Osteoblast (primary cell): Measurements from ENCODE around the gene NMNAT3. TPM values are rescaled to one million over a fixed set of nuclear protein-coding genes. Genes with fewer than 3 reads are reported as not detected.

ENCODE experiments used
- DNase-seq: peaks from one replicate; pipeline ENCODE4 v3.0.0; 2011; ENCODE audit warnings: low spot score, mixed read lengths; ENCODE audit not compliant: insufficient read length; ENCODE audit errors: missing footprints
- H2AFZ ChIP-seq: 2 replicates; pipeline ENCODE4 v1.6.0; 2011; ENCODE audit warnings: mild to moderate bottlenecking, low read length
- H3K27ac ChIP-seq: 2 replicates; pipeline ENCODE4 v1.5.1; 2011; ENCODE audit warnings: mild to moderate bottlenecking, low read depth, low read length, moderate library complexity
- H3K27me3 ChIP-seq: 2 replicates; pipeline ENCODE4 v1.6.0; 2012; ENCODE audit warnings: mild to moderate bottlenecking, control low read depth, inconsistent platforms, low read length, moderate library complexity; ENCODE audit not compliant: insufficient read depth
- H3K36me3 ChIP-seq: 2 replicates; pipeline ENCODE4 v1.5.1; 2011; ENCODE audit warnings: mild to moderate bottlenecking, low read length, control low read depth, moderate library complexity; ENCODE audit not compliant: insufficient read depth
- H3K4me1 ChIP-seq: 2 replicates; pipeline ENCODE4 v1.5.1; 2011; ENCODE audit warnings: mild to moderate bottlenecking, low read length, control low read depth, moderate library complexity; ENCODE audit not compliant: insufficient read depth
- H3K4me2 ChIP-seq: 2 replicates; pipeline ENCODE4 v1.6.0; 2011; ENCODE audit warnings: mild to moderate bottlenecking, low read length; ENCODE audit not compliant: insufficient read depth
- H3K4me3 ChIP-seq: fragments of 200-600 bp; sonication (generic); 3 replicates; pipeline ENCODE4 v1.5.1; 2012; ENCODE audit warnings: mild to moderate bottlenecking, low read length, inconsistent platforms; ENCODE audit not compliant: insufficient read depth
- H3K79me2 ChIP-seq: 2 replicates; pipeline ENCODE4 v1.6.0; 2012; ENCODE audit warnings: mild to moderate bottlenecking, low read length, control low read depth, inconsistent platforms; ENCODE audit not compliant: insufficient read depth
- H3K9me3 ChIP-seq: 2 replicates; pipeline ENCODE4 v1.5.1; 2011; ENCODE audit warnings: low read depth, low read length, control low read depth
- H4K20me1 ChIP-seq: 2 replicates; pipeline ENCODE4 v1.6.0; 2012; ENCODE audit warnings: mild to moderate bottlenecking, low read length, control low read depth; ENCODE audit not compliant: insufficient read depth
- total RNA-seq: library from RNA; depleted of rRNA; stranded (reverse); fragments of >200 nt; gene quantifications from 2 replicates; pipeline ENCODE4 v1.2.3, GENCODE V29; 2012
- TF ChIP-seq, protein P1 (sequence below): IDR thresholded peaks from 2 replicates; pipeline ENCODE4 v1.5.1; 2011; ENCODE audit warnings: mild to moderate bottlenecking, low read depth, low read length, moderate library complexity; ENCODE audit errors: extremely low read depth

Gene NMNAT3
- total RNA-seq, 1 donor: 0.36 TPM

DNA sequence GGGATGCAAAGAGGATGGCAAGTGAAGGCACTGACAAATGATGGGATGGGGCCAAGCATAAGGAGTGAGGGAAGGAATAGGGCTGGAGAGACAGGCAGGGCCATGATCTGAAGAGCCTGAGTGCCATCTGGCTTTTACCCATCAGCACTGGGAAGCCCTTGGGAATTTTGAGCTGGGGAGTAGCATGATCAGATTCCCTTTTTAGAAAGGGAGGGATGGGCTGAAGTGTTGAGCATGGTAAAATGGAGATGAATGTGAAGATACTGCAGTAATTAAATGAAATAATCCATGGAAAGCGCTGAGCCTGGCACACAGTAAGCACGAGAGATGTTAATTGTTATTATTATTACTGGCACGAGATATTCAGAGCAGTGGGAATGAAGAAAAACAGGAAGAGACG is 148.1 kb downstream of the NMNAT3 start:
- Histone ChIP-seq H3K79me2 (no peaks in the 10 kb centered on the region), H3K27ac (no peak overlapping the region), H3K4me1 (peaks cover 3% of the 10 kb centered on the region), H3K4me2 (no peak overlapping the region), H4K20me1 (no peaks in the 10 kb centered on the region), H3K27me3 (no peaks in the 10 kb centered on the region), H2AFZ (no peak overlapping the region), H3K9me3 (no peaks in the 10 kb centered on the region), H3K36me3 (no peaks in the 10 kb centered on the region), H3K4me3 (no peak overlapping the region)
- DNase-seq: no peak
- TF ChIP-seq, protein P1, sequence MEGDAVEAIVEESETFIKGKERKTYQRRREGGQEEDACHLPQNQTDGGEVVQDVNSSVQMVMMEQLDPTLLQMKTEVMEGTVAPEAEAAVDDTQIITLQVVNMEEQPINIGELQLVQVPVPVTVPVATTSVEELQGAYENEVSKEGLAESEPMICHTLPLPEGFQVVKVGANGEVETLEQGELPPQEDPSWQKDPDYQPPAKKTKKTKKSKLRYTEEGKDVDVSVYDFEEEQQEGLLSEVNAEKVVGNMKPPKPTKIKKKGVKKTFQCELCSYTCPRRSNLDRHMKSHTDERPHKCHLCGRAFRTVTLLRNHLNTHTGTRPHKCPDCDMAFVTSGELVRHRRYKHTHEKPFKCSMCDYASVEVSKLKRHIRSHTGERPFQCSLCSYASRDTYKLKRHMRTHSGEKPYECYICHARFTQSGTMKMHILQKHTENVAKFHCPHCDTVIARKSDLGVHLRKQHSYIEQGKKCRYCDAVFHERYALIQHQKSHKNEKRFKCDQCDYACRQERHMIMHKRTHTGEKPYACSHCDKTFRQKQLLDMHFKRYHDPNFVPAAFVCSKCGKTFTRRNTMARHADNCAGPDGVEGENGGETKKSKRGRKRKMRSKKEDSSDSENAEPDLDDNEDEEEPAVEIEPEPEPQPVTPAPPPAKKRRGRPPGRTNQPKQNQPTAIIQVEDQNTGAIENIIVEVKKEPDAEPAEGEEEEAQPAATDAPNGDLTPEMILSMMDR: no peak

DNA sequence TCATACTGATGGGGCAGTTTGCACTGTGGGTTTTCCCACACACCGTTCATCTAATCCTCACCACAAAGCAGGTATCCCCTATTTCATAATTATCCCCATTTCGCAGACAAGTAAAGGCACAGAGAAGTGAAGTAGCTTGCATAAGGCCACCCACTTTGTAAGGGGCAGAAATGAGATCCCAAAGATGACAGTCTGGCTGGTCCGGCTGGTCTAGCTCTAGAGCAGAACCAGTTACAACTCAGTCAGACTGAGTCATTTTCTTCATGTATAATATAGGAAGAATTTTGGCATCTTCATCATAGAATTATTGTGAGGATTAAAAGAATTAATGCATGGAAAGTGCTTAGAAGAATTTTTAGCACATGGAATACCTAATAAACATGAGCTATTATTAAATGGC is 148.8 kb downstream of the NMNAT3 start:
- no peak overlapping the region for H3K27ac ChIP-seq
- TF ChIP-seq, protein P1: no peak
- no peak for DNase-seq
- H3K9me3 ChIP-seq: no peaks in the 10 kb centered on the region
- no peaks in the 10 kb centered on the region for H3K27me3 ChIP-seq
- no peak overlapping the region for H3K4me2 ChIP-seq
- H3K4me3 ChIP-seq: no peak overlapping the region
- H3K4me1 ChIP-seq: no peaks in the 10 kb centered on the region
- no peaks in the 10 kb centered on the region for H3K79me2 ChIP-seq
- H3K36me3 ChIP-seq: no peaks in the 10 kb centered on the region
- H2AFZ ChIP-seq: no peak overlapping the region
- no peaks in the 10 kb centered on the region for H4K20me1 ChIP-seq

DNA sequence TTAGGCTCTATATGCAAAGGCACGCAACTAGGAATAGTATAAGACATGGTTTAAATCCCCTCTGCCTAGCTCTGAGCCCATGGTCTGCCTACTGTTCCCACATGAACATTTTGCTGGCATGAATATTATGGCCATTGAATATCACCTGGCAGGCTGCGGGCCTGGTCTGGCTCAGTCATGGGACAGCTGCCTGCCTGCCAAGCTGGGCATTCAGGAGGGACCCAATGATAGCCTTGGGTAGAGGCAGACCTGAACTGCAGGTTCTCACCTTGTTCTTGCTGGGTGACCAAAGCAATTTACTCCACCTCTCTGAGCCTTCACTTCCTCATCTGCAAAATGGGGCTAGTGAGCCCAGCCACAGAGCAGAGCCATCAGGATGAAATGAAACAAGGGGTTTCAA is 149.5 kb downstream of the NMNAT3 start:
- TF ChIP-seq, protein P1: no peak
- H3K4me3 ChIP-seq: no peak overlapping the region
- no peaks in the 10 kb centered on the region for H3K27me3 ChIP-seq
- no peaks in the 10 kb centered on the region for H3K79me2 ChIP-seq
- H4K20me1 ChIP-seq: no peaks in the 10 kb centered on the region
- DNase-seq: no peak
- H3K36me3 ChIP-seq: no peaks in the 10 kb centered on the region
- no peak overlapping the region for H2AFZ ChIP-seq
- no peaks in the 10 kb centered on the region for H3K9me3 ChIP-seq
- no peak overlapping the region for H3K27ac ChIP-seq
- no peak overlapping the region for H3K4me2 ChIP-seq
- H3K4me1 ChIP-seq: no peaks in the 10 kb centered on the region

DNA sequence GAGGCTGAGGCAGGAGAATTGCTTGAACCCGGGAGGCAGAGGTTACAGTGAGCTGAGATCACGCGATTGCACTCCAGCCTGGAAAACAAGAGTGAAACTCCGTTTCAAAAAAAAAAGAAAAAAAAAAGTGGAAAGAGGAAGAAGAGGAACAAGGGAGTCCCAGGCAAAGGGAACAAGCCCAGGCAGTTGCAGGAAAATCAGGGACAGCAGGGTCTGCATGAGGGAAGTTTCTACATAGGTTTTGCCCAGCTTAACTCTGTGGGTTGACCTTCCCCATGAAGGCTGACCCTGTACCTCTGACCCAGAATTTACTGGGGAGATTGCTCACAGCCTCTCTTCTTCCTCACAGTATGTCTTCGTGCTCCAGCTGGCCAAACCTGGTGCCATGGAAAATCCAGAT is 150.5 kb downstream of the NMNAT3 start:
- Histone ChIP-seq H3K79me2 (no peaks in the 10 kb centered on the region), H3K9me3 (no peaks in the 10 kb centered on the region), H4K20me1 (no peaks in the 10 kb centered on the region), H3K4me1 (no peaks in the 10 kb centered on the region), H3K27ac (no peak overlapping the region), H3K27me3 (no peaks in the 10 kb centered on the region), H2AFZ (no peak overlapping the region), H3K36me3 (no peaks in the 10 kb centered on the region), H3K4me3 (no peak overlapping the region), H3K4me2 (no peak overlapping the region)
- no peak for DNase-seq
- TF ChIP-seq, protein P1: no peak
